DMS153 (cell line): ENCODE measurements around the gene ODC1.

Experiments
- DNase-seq: peaks from one replicate; lab custom pipeline; 2025; lab: John Stamatoyannopoulos, UW

ODC1 gene

GRCh38 chr2:10415048-10415447 lies 33.1 kb downstream of the ODC1 start:
- DNase-seq, result no peak

GRCh38 chr2:10414591-10414990 lies 33.5 kb downstream of the ODC1 start:
- DNase-seq, result peak; percentile 28

- DNase-seq, result no peak
Observed at GRCh38 chr2:10413991-10414451, 34.1 kb downstream of the ODC1 start.

- no peak for DNase-seq
Observed at GRCh38 chr2:10413503-10413902, 34.6 kb downstream of the ODC1 start.

- no peak for DNase-seq
Observed at GRCh38 chr2:10412380-10412779, 35.7 kb downstream of the ODC1 start.

GRCh38 chr2:10411557-10411956 lies 36.6 kb downstream of the ODC1 start:
- DNase-seq, result no peak

- no peak for DNase-seq
Observed at GRCh38 chr2:10410823-10411437, 37.2 kb downstream of the ODC1 start.

GRCh38 chr2:10410001-10410822 lies 37.9 kb downstream of the ODC1 start:
- no peak for DNase-seq

- DNase-seq, result peak; percentile 74
Observed at GRCh38 chr2:10408649-10409579, 39.2 kb downstream of the ODC1 start.

GRCh38 chr2:10407841-10408648 lies 40.1 kb downstream of the ODC1 start:
- DNase-seq, result peak; percentile 47

- no peak for DNase-seq
Observed at GRCh38 chr2:10407432-10407831, 40.7 kb downstream of the ODC1 start.

GRCh38 chr2:10406491-10407188 lies 41.5 kb downstream of the ODC1 start:
- DNase-seq, result no peak

- no peak for DNase-seq
Observed at GRCh38 chr2:10406016-10406415, 42.1 kb downstream of the ODC1 start.

- DNase-seq, result no peak
Observed at GRCh38 chr2:10405448-10405847, 42.7 kb downstream of the ODC1 start.

- DNase-seq, result no peak
Observed at GRCh38 chr2:10404324-10405143, 43.6 kb downstream of the ODC1 start.

- DNase-seq, result no peak
Observed at GRCh38 chr2:10402653-10403215, 45.4 kb downstream of the ODC1 start.

- DNase-seq, result no peak
Observed at GRCh38 chr2:10402062-10402585, 46.0 kb downstream of the ODC1 start.

- DNase-seq, result no peak
Observed at GRCh38 chr2:10400978-10401951, 46.9 kb downstream of the ODC1 start.
